GM18861 (cell line): ENCODE measurements around the gene TLN1.

Source experiments
- ATAC-seq: cut with Tn5 transposase; IDR thresholded peaks from one replicate; pipeline ENCODE4 v1.9.1; 2021; ENCODE audit not compliant: unreplicated experiment

TLN1 gene

DNA sequence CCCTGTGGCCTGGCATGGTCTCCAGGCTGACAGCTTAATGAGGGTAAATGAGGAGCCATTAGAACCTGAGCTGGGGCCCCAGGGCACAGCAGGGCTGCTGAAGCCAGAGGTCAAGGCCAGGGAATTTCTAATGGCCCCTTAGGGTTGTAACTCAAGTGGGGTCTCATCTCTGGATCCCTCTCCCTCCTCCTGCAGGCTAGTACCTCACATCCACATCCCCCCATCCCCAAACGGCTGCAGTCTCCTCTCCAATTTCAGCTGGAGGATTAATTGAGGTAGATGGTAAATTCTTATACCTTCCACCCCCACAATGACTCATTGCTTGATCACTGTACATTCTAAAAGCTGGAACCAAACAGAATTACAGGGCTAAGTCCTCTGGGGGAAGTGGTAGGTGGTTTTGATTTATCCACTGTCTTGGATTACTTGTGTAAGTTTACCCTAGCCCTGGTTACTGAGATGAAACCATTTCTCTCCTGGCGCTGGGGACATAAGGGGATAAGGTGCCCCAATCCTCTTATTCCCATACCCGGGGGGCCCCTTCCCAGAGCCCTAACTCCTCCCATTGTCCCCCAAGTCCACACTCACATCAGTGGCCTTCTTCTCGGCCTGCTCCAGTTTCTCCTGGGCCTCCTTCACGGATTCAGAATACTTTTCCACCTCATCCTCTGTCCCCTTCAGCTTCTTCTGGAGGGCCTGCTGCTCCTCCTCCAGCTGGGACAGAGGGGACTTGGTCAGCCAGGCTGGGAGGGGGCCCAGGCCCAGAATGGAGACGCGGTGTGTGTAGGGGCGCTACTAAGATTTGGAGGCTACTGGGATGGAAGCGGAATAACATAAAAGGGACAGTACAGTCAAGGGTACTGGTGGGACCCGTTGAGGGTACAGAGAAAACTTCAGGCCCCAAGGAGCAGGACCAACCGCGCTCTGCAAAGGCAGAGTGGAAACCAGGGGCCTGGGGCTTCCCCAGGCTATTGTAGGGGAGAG is 43.1 kb downstream of the TLN1 start:
- no peak for ATAC-seq

DNA sequence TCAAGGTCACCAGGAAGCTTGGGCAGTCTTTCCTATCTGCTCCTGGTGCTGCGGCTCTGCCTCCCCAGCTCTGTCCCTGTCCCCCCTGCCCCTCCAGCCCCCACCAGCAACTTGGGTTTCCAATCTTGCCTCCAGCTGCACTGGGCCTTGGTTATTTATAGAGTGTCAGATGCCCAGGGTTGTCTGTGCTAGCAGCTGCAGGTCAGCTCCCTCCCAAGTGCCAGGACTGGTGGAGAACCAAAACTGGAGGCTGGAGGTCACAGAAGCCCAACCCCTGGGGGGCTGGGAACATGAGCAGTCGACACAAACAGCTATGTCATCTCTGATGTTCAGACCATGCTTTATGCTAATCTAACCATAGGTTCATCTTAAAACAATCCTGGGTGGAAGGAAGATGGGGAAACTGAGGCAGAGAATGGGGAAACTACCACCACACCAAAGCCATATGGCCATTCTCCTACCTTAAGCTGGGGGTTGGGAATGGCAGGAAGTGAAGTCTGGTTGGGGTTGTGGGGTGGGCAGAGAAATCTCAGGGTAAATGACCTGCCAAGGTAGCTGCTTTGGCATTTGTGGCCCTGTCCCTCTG is 43.9 kb downstream of the TLN1 start:
- no peak for ATAC-seq

DNA sequence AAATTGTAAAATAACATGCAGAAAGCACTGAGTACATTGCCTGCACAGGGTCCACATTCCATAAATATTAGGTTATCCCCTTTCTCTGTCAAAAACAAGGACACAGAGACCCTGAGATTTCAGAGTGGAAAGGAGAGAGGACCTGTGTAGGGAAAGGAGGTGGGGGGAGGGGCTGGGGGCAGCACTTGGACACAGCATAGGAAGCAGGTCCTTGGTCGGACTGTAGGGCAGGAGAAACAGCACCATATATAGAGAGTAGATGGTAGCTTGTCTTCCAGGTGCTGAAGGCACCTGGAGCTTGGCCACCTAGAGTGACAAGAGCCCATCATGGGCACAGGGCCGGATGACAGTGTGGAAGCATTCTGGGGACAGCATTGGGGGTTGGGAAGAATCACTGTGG is 44.7 kb downstream of the TLN1 start:
- ATAC-seq: no peak

DNA sequence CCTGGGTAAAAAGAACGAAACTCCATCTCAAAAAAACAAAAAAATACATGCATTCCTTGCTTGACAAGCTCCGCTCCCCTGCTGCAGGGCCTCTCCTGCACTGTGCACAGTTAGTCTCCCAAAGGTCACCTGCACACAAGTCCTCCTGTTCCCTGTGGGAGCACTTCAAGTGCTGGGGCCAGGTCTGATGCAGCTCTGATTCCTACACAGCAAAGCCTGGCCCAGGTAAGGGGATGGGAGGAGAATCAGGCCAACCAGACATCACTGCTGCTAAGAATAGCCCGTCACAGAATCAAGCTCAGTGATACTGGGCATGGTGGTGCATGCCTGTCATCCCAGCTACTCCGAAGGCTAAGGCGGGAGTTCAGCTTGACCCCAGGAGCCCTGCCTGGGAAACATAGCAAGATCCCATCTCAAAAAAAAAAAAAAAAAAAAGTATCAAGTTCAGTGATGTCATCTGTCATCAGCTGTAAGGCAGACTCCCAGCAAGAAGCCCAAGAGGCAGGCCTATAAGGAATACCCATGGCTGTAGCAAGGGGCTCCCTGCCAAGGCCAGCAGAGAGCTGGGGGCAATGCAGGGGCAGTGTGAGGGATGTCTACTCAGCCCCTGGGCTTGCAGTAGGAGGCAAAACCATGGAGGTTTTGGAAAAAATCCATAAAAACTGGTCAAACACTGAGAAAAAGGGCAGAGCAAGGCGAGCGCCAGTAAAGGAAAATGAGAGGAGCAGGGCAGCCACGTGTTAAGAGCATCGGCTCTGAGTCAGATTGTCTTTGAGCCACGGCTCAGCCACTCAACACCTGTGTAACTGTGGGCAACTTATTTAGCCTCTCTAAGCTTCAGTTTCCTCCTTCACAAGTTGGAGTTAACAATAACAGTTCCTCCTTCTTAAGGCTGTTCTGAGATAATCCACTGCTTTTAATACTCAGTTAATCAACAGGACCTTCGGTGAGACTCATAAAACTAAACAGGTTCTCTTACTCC is 45.5 kb downstream of the TLN1 start:
- ATAC-seq: no peak

DNA sequence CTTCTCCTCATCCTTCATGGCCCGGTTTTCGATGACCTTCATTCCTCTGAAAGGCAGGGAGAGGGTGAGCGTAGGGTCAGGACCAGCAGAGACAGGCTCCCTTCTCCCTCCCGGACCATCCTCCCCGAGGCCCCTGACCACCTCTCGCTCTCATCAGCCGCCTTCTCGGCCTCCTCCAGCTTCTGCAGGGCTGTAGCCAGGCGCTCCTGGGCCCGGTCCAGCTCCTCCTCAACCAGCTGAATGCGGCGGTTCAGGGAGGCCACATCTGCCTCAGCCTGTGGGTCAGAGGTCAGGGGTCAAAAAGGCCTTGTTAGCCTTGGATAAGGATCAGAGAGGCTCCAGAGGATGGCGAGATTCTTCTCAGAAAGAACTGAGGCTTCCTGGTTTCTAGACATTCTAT is 46.5 kb downstream of the TLN1 start:
- ATAC-seq: no peak

DNA sequence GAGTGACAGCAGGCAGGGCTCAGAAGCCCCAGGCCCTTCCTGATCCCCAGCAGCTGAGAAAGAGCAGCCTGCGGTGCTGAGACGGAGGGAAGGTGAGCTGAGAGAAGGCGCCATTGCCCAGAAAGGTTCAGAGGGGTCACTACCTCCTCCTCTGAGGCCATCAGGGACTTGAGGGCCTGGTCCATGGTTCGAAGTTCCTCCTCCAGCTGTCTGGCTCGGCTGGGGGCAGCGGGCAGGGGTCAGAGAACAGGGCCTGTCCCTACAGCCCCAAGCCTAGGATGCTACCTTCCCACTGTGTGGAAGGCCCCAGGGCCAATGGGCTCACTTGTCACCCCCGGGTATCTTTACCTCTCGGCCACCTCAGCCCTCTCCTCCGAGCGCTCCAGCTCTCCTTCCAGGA is 47.1 kb downstream of the TLN1 start:
- ATAC-seq: no peak

DNA sequence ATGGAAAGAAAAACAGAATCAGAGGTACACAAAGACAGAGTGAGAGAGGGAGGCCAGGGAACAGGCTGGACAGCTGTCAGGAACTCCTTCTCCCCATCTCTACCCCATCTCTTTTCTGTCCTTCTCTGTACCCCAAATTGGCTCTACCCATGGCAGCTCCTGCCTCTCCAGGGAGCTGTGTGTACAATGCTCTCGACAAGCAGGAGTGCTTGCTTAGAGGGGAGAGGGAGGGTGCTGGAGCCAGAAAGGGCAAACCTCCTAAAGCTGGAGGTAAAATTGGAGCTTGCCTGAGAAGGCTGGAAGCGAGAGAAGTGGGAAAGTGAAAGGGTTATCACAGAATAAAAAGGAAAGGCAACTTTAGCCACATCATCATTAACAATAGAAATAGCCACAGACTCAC is 48.7 kb downstream of the TLN1 start:
- ATAC-seq: no peak

DNA sequence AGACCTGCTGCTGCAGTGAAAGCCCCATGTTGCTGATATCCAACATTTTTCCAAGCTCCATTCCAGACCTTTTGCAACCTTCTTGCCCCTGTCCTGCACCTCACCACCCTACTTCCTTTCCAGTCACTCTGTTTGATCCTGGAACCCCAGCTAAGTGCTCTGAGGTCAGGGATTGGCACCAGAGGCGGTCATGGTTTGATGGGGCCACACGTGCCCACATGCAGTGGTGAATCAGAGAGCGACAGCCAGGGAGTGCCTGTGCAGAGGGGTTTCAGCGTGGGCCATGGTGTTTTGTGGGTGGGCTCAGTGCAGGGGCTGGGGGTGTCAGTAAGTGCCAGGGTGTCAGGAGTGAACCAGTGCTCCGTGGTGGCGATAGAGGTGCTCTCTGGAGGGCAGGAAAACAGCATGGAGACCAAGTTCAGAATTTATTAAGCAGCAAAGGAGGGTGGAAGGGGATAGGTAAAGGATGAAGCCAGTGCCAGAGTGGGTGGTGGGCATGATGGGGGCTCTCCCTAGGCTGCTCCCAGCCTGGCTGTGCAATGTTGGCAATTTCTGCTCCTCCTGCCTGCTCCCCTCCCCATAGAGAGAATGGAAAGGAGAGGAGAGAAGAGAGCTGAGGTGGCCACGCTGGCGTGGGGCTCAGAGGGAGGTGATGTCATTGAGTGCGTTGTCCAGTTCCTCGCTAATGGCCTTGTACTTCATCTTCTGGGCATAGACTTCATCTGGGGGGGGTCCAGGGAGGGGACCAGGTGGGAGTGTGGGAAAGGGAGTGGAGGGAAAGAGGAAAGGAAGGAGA is 49.3 kb downstream of the TLN1 start:
- no peak for ATAC-seq

DNA sequence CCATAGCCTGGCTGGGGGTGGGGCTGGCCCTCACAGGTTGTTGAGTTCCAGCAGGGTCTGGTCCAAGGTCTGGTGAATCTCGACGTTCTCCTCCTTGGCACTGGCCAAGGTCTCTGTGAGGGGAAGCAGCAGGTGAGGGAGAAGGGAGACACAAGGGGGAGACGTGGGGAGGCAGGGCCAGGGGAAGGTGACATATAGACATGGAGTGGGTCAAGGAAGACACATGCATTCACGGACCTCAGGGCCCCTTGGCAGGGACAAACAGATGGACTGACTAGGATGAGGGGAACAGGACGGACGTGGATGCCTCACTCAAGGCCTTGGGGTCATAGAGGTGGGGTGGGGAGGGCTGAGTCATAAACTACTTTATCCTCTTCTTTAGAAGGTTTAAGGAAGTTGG is 49.9 kb downstream of the TLN1 start:
- no peak for ATAC-seq

DNA sequence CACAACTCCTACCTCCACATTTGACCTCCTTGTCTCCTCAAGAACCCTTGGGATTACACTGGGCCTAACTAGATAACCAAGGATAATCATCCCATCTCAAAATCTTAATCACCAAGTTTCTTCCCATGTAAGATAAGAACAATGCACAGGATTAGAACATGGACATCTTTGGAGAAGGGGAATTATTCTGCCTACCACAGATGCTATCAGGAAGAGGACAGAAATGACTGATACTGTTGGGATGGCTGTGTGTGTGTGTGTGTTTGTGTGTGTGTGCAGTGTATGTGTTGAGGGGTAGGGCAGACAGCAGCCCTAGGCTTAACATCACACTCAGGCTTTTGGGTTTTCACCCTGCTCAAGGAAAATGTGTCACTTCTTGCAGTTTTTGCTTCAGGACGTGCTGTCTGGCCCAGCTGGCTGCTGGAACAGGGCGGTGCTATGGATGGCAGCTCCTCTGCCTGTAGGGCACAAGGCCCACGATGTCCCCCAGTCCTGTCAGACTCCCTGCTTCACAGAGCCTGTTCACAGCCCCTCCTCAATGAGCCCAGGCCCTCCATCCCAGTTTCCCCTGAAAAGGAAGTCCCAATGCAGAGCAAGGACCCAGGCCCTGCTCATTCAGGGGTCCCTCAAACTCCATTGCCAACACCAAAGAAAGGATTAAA is 50.5 kb downstream of the TLN1 start:
- no peak for ATAC-seq

DNA sequence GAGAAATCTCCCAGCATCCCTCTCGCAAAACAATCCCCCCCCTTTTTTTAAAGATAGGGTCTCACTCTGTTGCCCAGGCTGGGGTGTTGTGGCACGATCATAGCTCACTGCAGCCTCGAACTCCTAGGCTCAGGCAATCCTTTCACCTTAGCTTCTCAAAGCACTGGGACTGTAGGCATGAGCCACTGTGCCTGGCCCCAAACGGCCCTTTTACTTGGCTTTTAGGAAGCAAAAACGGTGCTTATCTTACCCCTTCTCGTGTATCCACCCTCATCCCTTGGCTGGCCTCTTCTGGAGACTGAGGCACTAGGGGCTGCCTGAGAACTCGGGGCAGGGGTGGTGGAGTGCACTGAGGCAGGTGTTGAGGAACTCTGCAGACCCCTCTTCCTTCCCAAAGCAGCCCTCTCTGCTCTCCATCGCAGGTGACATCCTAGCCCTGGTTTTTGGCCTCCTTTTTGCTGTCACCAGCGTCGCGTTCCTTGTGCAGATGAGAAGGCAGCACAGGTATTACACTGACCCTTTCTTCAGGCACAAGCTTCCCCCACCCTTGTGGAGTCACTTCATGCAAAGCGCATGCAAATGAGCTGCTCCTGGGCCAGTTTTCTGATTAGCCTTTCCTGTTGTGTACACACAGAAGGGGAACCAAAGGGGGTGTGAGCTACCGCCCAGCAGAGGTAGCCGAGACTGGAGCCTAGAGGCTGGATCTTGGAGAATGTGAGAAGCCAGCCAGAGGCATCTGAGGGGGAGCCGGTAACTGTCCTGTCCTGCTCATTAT is 51.5 kb downstream of the TLN1 start:
- ATAC-seq: no peak

DNA sequence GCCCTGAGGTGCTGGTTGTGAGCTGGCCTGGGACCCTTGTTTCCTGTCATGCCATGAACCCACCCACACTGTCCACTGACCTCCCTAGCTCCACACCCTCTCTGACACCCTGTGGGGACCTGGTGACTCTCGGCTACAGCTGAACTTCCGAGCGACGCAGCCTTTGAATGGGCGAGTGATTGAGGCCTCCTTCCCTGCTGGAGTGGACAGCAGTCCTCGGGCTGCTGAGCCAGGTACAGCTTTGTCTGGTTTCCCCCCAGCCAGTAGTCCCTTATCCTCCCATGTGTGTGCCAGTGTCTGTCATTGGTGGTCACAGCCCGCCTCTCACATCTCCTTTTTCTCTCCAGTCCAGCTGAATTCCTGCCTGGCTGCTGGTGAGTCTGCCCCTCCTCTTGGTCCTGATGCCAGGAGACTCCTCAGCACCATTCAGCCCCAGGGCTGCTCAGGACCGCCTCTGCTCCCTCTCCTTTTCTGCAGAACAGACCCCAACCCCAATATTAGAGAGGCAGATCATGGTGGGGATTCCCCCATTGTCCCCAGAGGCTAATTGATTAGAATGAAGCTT is 52.1 kb downstream of the TLN1 start:
- no peak for ATAC-seq

DNA sequence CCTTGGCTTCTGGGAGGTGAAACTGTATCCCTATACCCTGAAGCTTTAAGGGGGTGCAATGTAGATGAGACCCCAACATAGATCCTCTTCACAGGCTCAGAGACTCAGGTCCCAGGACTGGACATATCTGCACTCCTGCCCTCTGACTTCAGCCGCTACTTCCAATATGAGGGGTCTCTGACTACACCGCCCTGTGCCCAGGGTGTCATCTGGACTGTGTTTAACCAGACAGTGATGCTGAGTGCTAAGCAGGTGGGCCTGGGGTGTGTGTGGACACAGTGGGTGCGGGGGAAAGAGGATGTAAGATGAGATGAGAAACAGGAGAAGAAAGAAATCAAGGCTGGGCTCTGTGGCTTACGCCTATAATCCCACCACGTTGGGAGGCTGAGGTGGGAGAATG is 52.9 kb downstream of the TLN1 start:
- no peak for ATAC-seq

DNA sequence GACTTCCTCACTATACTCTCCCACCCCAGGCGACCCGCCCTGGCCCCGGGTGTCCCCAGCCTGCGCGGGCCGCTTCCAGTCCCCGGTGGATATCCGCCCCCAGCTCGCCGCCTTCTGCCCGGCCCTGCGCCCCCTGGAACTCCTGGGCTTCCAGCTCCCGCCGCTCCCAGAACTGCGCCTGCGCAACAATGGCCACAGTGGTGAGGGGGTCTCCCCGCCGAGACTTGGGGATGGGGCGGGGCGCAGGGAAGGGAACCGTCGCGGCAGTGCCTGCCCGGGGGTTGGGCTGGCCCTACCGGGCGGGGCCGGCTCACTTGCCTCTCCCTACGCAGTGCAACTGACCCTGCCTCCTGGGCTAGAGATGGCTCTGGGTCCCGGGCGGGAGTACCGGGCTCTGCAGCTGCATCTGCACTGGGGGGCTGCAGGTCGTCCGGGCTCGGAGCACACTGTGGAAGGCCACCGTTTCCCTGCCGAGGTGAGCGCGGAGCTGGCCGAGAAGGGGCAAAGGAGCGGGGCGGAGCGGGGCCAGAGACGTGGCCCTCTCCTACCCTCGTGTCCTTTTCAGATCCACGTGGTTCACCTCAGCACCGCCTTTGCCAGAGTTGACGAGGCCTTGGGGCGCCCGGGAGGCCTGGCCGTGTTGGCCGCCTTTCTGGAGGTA is 56.1 kb downstream of the TLN1 start:
- ATAC-seq: no peak

DNA sequence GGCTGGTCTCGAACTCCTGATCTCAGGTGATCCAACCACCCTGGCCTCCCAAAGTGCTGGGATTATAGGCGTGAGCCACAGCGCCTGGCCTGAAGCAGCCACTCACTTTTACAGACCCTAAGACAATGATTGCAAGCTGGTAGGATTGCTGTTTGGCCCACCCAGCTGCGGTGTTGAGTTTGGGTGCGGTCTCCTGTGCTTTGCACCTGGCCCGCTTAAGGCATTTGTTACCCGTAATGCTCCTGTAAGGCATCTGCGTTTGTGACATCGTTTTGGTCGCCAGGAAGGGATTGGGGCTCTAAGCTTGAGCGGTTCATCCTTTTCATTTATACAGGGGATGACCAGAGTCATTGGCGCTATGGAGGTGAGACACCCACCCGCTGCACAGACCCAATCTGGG is 56.8 kb downstream of the TLN1 start:
- ATAC-seq: no peak

DNA sequence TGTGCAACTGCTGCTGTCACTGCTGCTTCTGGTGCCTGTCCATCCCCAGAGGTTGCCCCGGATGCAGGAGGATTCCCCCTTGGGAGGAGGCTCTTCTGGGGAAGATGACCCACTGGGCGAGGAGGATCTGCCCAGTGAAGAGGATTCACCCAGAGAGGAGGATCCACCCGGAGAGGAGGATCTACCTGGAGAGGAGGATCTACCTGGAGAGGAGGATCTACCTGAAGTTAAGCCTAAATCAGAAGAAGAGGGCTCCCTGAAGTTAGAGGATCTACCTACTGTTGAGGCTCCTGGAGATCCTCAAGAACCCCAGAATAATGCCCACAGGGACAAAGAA is 58.0 kb downstream of the TLN1 start:
- no peak for ATAC-seq

DNA sequence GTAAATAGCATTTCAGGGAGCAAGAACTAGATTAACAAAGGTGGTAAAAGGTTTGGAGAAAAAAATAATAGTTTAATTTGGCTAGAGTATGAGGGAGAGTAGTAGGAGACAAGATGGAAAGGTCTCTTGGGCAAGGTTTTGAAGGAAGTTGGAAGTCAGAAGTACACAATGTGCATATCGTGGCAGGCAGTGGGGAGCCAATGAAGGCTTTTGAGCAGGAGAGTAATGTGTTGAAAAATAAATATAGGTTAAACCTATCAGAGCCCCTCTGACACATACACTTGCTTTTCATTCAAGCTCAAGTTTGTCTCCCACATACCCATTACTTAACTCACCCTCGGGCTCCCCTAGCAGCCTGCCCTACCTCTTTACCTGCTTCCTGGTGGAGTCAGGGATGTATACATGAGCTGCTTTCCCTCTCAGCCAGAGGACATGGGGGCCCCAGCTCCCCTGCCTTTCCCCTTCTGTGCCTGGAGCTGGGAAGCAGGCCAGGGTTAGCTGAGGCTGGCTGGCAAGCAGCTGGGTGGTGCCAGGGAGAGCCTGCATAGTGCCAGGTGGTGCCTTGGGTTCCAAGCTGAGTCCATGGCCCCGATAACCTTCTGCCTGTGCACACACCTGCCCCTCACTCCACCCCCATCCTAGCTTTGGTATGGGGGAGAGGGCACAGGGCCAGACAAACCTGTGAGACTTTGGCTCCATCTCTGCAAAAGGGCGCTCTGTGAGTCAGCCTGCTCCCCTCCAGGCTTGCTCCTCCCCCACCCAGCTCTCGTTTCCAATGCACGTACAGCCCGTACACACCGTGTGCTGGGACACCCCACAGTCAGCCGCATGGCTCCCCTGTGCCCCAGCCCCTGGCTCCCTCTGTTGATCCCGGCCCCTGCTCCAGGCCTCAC is 58.6 kb downstream of the TLN1 start, which contains the start of gene CA9:
Gene CA9 (plus strand): TSS at position 797 of the 893 bp plus-strand sequence. CDS start 32 bp downstream, at position 829.
- ATAC-seq: no peak
